GM21447 (cell line): ENCODE results near the gene KIT.

Experiments
- ATAC-seq: cut with Tn5 transposase; IDR thresholded peaks from one replicate; pipeline ENCODE4 v1.9.1; 2021; ENCODE audit not compliant: unreplicated experiment

Gene KIT

GRCh38 chr4:54659749-54660535 is 2.2 kb downstream of the KIT start:
- ATAC-seq: no peak

GRCh38 chr4:54660591-54660990 is 2.8 kb downstream of the KIT start:
- ATAC-seq: no peak

- no peak for ATAC-seq
Measured at GRCh38 chr4:54661169-54661568, 3.4 kb downstream of the KIT start.

- ATAC-seq: no peak
Measured at GRCh38 chr4:54661686-54662085, 3.9 kb downstream of the KIT start.

- ATAC-seq: no peak
Measured at GRCh38 chr4:54662123-54662522, 4.4 kb downstream of the KIT start.

- ATAC-seq: no peak
Measured at GRCh38 chr4:54662901-54663585, 5.3 kb downstream of the KIT start.

- ATAC-seq: no peak
Measured at GRCh38 chr4:54664400-54664799, 6.6 kb downstream of the KIT start.

- no peak for ATAC-seq
Measured at GRCh38 chr4:54668014-54668611, 10.4 kb downstream of the KIT start.

- ATAC-seq: no peak
Measured at GRCh38 chr4:54669831-54670230, 12.1 kb downstream of the KIT start.

- no peak for ATAC-seq
Measured at GRCh38 chr4:54675721-54676461, 18.1 kb downstream of the KIT start.

- no peak for ATAC-seq
Measured at GRCh38 chr4:54676658-54677057, 18.9 kb downstream of the KIT start.

GRCh38 chr4:54677416-54677815 is 19.7 kb downstream of the KIT start:
- ATAC-seq: no peak

GRCh38 chr4:54677853-54678650 is 20.3 kb downstream of the KIT start:
- no peak for ATAC-seq

- no peak for ATAC-seq
Measured at GRCh38 chr4:54678826-54679225, 21.1 kb downstream of the KIT start.

GRCh38 chr4:54679813-54680212 is 22.1 kb downstream of the KIT start:
- no peak for ATAC-seq

GRCh38 chr4:54683616-54684346 is 26.0 kb downstream of the KIT start:
- no peak for ATAC-seq

GRCh38 chr4:54685810-54686209 is 28.1 kb downstream of the KIT start:
- ATAC-seq: no peak

- ATAC-seq: peak; percentile 52
Measured at GRCh38 chr4:54687887-54688841, 30.4 kb downstream of the KIT start.

- no peak for ATAC-seq
Measured at GRCh38 chr4:54695337-54695736, 37.6 kb downstream of the KIT start.
